Measurements from ENCODE around the gene SERPINH1. TPM values are rescaled to one million over a fixed set of nuclear protein-coding genes. Genes with fewer than 3 reads are reported as not detected.

SERPINH1 gene
- total and polyA plus RNA-seq, 2 donors (not counting 1 experiment from before 2014, with no cell fraction given) = 3.0 to 5.7 TPM

DNA sequence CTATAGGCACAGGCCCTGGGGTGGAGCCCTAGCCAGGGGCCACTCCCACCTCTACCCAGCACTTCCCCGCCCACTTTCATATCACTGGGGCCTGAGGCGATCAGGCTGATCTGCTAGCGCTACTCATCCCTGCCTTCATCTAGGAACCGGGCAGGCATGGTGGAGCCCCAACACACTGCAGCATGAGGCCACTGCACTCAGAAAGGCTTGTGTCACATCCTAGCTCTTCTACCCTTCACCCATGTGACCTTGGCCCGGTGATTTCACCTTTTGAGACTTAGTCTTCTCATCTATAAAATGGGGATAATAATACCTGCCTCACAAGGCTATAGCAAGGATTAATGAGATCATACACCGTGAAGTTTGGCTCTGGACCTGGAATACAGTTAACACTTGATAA lies 18.2 kb upstream of the SERPINH1 start:
- Histone ChIP-seq H3K9me3 (ENCODE audit: control extremely low read depth in 1 of 3, control insufficient read depth in 2 of 3, insufficient read depth in 1 of 3, low read length in 2 of 3) (no peaks in the 10 kb centered on the region), H3K36me3 (replicated peaks in 1 of 2; ENCODE audit: control extremely low read depth in 1 of 2, control insufficient read depth in 1 of 2, extremely low read depth in 1 of 2, insufficient read depth in 2 of 2, low read length in 1 of 2) (no peaks in the 10 kb centered on the region), H3K4me1 (ENCODE audit: control insufficient read depth in 2 of 2, insufficient read depth in 2 of 2, low read length in 2 of 2) (no peaks in the 10 kb centered on the region), H3K27ac (ENCODE audit: low read length in 2 of 2) (no peak overlapping the region), H3K4me3 (ENCODE audit: control extremely low read depth in 1 of 5, extremely low read depth in 1 of 5, insufficient read depth in 1 of 5, low read depth in 2 of 5, low read length in 4 of 5) (no peak overlapping the region), H3K27me3 (replicated peaks in 1 of 4; ENCODE audit: control extremely low read depth in 1 of 4, control insufficient read depth in 3 of 4, insufficient read depth in 4 of 4, low read length in 3 of 4) (peaks cover 0 to 21% (median 8%) of the 10 kb centered on the region in 4 experiments), H3K9ac (ENCODE audit: low read length) (no peak overlapping the region), H4K20me1 (ENCODE audit: control insufficient read depth, insufficient read depth, low read length, poor library complexity, severe bottlenecking) (no peaks in the 10 kb centered on the region), H3K4me2 (replicated peaks; ENCODE audit: low read depth, low read length, poor library complexity, severe bottlenecking) (no peak overlapping the region), H3K79me2 (ENCODE audit: control insufficient read depth, insufficient read depth, low read length) (no peaks in the 10 kb centered on the region), H2AFZ (ENCODE audit: insufficient read depth, low read depth, low read length, poor library complexity, severe bottlenecking) (no peak overlapping the region)
- WGBS (ENCODE audit: insufficient coverage) = 84% methylated on average over 4 of the region's 6 CpGs
- no peak for TF ChIP-seq EZH2 (IDR thresholded peaks at IDR 0.05; ENCODE audit: borderline replicate concordance, insufficient read depth, low read depth, low read length, poor library complexity, severe bottlenecking)
- TF ChIP-seq, protein P1, sequence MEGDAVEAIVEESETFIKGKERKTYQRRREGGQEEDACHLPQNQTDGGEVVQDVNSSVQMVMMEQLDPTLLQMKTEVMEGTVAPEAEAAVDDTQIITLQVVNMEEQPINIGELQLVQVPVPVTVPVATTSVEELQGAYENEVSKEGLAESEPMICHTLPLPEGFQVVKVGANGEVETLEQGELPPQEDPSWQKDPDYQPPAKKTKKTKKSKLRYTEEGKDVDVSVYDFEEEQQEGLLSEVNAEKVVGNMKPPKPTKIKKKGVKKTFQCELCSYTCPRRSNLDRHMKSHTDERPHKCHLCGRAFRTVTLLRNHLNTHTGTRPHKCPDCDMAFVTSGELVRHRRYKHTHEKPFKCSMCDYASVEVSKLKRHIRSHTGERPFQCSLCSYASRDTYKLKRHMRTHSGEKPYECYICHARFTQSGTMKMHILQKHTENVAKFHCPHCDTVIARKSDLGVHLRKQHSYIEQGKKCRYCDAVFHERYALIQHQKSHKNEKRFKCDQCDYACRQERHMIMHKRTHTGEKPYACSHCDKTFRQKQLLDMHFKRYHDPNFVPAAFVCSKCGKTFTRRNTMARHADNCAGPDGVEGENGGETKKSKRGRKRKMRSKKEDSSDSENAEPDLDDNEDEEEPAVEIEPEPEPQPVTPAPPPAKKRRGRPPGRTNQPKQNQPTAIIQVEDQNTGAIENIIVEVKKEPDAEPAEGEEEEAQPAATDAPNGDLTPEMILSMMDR (IDR thresholded peaks at IDR 0.05) = no peak
- Mint-ChIP-seq H3K9me3 (ENCODE audit: insufficient read depth) (no peaks in the 10 kb centered on the region), H3K4me3 (no peak overlapping the region), H3K27ac (no peak overlapping the region), H3K27me3 (peaks cover 23% of the 10 kb centered on the region), H3K4me1 (no peaks in the 10 kb centered on the region)
- ATAC-seq (ENCODE audit: low read depth) (no peak), DNase-seq (no peak)
- CTCF ChIA-PET = interaction anchor here (1.2 to 2.0 kb wide), 2 partner anchors 12 to 97 kb away, joined by 5 to 7 read pairs; no protein-coding TSS in a partner anchor
- POLR2A ChIA-PET = no interaction called here
- intact Hi-C loops (cut with micrococcal nuclease) = no loop called here

DNA sequence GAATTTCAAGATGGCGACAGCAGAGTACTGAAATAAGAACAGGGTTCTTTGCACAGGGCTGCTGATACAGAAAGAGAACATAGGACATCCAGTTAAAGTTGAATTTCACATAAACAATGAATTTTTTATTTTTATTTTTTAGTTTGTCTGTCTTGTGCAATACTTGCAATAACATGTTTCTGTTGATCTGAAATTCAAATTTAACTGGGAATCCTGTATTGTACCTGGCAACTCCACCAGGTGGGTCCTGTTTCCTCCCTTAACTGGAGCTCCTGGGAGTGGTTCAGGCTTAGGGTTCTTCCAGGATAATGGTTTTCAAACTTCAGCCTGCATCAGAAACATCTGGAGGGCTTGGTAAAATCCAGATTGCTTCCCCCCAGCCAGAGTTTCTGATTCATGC lies 14.9 kb upstream of the SERPINH1 start:
- POLR2A ChIA-PET = no interaction called here
- ATAC-seq (ENCODE audit: low read depth) (no peak), DNase-seq (no peak)
- peaks cover 14% of the 10 kb centered on the region for H3K27me3 Mint-ChIP-seq
- CTCF ChIA-PET = interaction anchor here (0.6 to 1.7 kb wide), 8 partner anchors 9 to 772 kb away, joined by 3 to 6 read pairs (median 4); no protein-coding TSS in a partner anchor
- intact Hi-C loops (cut with micrococcal nuclease) = loop anchor here (1.0 kb wide), 3 partner anchors 159 to 771 kb away; partner anchors contain the start of gene DGAT2
- no peaks in the 10 kb centered on the region for H3K36me3 ChIP-seq (replicated peaks in 1 of 2; ENCODE audit: control extremely low read depth in 1 of 2, control insufficient read depth in 1 of 2, extremely low read depth in 1 of 2, insufficient read depth in 2 of 2, low read length in 1 of 2)
- no peaks in the 10 kb centered on the region for H3K79me2 ChIP-seq (ENCODE audit: control insufficient read depth, insufficient read depth, low read length)
- H4K20me1 ChIP-seq (ENCODE audit: control insufficient read depth, insufficient read depth, low read length, poor library complexity, severe bottlenecking) = no peaks in the 10 kb centered on the region
- H3K27ac Mint-ChIP-seq = no peak overlapping the region
- 100% methylated on average over 1 of the region's 1 CpG for WGBS (ENCODE audit: insufficient coverage)
- peaks cover 0 to 3% (median 0%) of the 10 kb centered on the region in 3 donors for H3K9me3 ChIP-seq (ENCODE audit: control extremely low read depth in 1 of 3, control insufficient read depth in 2 of 3, insufficient read depth in 1 of 3, low read length in 2 of 3)
- H3K9ac ChIP-seq (ENCODE audit: low read length) = no peak overlapping the region
- H3K4me2 ChIP-seq (replicated peaks; ENCODE audit: low read depth, low read length, poor library complexity, severe bottlenecking) = no peak overlapping the region
- TF ChIP-seq, protein P1 (IDR thresholded peaks at IDR 0.05) = no peak
- TF ChIP-seq EZH2 (IDR thresholded peaks at IDR 0.05; ENCODE audit: borderline replicate concordance, insufficient read depth, low read depth, low read length, poor library complexity, severe bottlenecking) = no peak
- H3K4me3 ChIP-seq (ENCODE audit: control extremely low read depth in 1 of 5, extremely low read depth in 1 of 5, insufficient read depth in 1 of 5, low read depth in 2 of 5, low read length in 4 of 5) = no peak overlapping the region
- H3K4me3 Mint-ChIP-seq = no peak overlapping the region
- no peak overlapping the region for H3K27ac ChIP-seq (ENCODE audit: low read length in 2 of 2)
- H3K4me1 ChIP-seq (ENCODE audit: control insufficient read depth in 2 of 2, insufficient read depth in 2 of 2, low read length in 2 of 2) = no peaks in the 10 kb centered on the region
- H2AFZ ChIP-seq (ENCODE audit: insufficient read depth, low read depth, low read length, poor library complexity, severe bottlenecking) = no peak overlapping the region
- H3K4me1 Mint-ChIP-seq = no peaks in the 10 kb centered on the region
- no peaks in the 10 kb centered on the region for H3K9me3 Mint-ChIP-seq (ENCODE audit: insufficient read depth)
- peaks cover 0 to 21% (median 5%) of the 10 kb centered on the region in 4 experiments for H3K27me3 ChIP-seq (replicated peaks in 1 of 4; ENCODE audit: control extremely low read depth in 1 of 4, control insufficient read depth in 3 of 4, insufficient read depth in 4 of 4, low read length in 3 of 4)
